ENCODE results near the gene UCKL1.

GRCh38 chr20:64003960-64004725 lies 47.9 kb upstream of the UCKL1 start:
- TF ChIP-seq CTCF (IDR thresholded peaks at IDR 0.05) (no peak), POLR2A (IDR thresholded peaks at IDR 0.05) (no peak), POLR2AphosphoS5 (IDR thresholded peaks at IDR 0.05) (no peak)
